ENCODE measurements around the gene TMEM132D. TPM values are rescaled to one million over a fixed set of nuclear protein-coding genes. Genes with fewer than 3 reads are reported as not detected.

The TMEM132D gene
- total and polyA plus RNA-seq, 2 of the 4 experiments (the other 2 are of a cell fraction) = not detected

- Histone ChIP-seq H4K20me1 (ENCODE audit: insufficient read depth, low read length) (no peaks in the 10 kb centered on the region), H2AK9ac (replicated peaks; ENCODE audit: low read depth, low read length, poor library complexity) (no peak overlapping the region), H3K27ac (ENCODE audit: insufficient read depth, low read length) (no peak overlapping the region), H2BK20ac (ENCODE audit: low read depth, low read length) (no peak overlapping the region), H2AK5ac (ENCODE audit: low read depth, low read length) (no peak overlapping the region), H3K36me3 (ENCODE audit: control insufficient read depth, insufficient read depth, low read length) (no peaks in the 10 kb centered on the region), H3K27me3 (ENCODE audit: control insufficient read depth, insufficient read depth, low read length) (no peaks in the 10 kb centered on the region), H3K14ac (replicated peaks; ENCODE audit: low read depth, low read length) (no peak overlapping the region), H3K4ac (ENCODE audit: low read depth, low read length) (no peak overlapping the region), H3K18ac (ENCODE audit: low read depth, low read length) (no peak overlapping the region), H2BK15ac (ENCODE audit: low read depth, low read length) (no peak overlapping the region), H2BK120ac (ENCODE audit: low read depth, low read length) (no peak overlapping the region), H3K4me3 (ENCODE audit: insufficient read depth, low read depth, low read length) (no peak overlapping the region), H4K8ac (ENCODE audit: low read depth in 2 of 2, low read length in 2 of 2) (no peak overlapping the region), H2BK5ac (ENCODE audit: low read depth, low read length, poor library complexity, severe bottlenecking) (no peak overlapping the region), H2AFZ (replicated peaks; ENCODE audit: low read length, poor library complexity) (no peak overlapping the region), H3K56ac (ENCODE audit: extremely low read depth, insufficient read depth, low read length) (no peak overlapping the region), H3K9me1 (ENCODE audit: insufficient read depth, low read length) (no peaks in the 10 kb centered on the region), H3K4me2 (ENCODE audit: low read depth, low read length) (no peak overlapping the region), H4K91ac (ENCODE audit: insufficient read depth, low read depth, low read length) (no peak overlapping the region), H3K23ac (ENCODE audit: low read depth, low read length) (no peak overlapping the region), H3K9ac (ENCODE audit: low read depth, low read length) (no peak overlapping the region), H3K4me1 (ENCODE audit: control insufficient read depth, insufficient read depth, low read length) (no peaks in the 10 kb centered on the region), H4K5ac (ENCODE audit: low read depth, low read length) (no peak overlapping the region), H3K79me1 (ENCODE audit: low read depth in 1 of 2, low read length in 2 of 2) (no peaks in the 10 kb centered on the region), H3K9me3 (ENCODE audit: control insufficient read depth, insufficient read depth, low read length) (peaks cover 8% of the 10 kb centered on the region)
- ATAC-seq (ENCODE audit: low read depth) (no peak), DNase-seq (no peak)
- WGBS, 2 experiments (ENCODE audit: extremely low coverage in 2 of 2, insufficient read length in 1 of 2) = no CpG with 5 or more reads among the region's 1 CpG
- ChIA-PET CTCF (interaction anchor here (1.2 kb wide), 1 partner anchor 11 kb away, joined by 3 read pairs; no protein-coding TSS in a partner anchor), POLR2A (ENCODE audit: unreplicated experiment) (no interaction called here)
- dilution Hi-C loops (cut with HindIII; ENCODE audit: low sequenced_read_pairs, unreplicated experiment) = no loop called here
- intact Hi-C loops (cut with micrococcal nuclease) = no loop called here
- BruUV-seq (replicated peaks) = no TSS peak
- TF ChIP-seq USF2 (IDR thresholded peaks at IDR 0.05; ENCODE audit: low read depth, low read length) = no peak
- TF ChIP-seq POLR2A (IDR thresholded peaks at IDR 0.05; ENCODE audit: low read depth, low read length) = no peak
- TF ChIP-seq NFE2L2 (IDR thresholded peaks at IDR 0.05; ENCODE audit: low read depth, low read length) = no peak
- TF ChIP-seq, protein P1, sequence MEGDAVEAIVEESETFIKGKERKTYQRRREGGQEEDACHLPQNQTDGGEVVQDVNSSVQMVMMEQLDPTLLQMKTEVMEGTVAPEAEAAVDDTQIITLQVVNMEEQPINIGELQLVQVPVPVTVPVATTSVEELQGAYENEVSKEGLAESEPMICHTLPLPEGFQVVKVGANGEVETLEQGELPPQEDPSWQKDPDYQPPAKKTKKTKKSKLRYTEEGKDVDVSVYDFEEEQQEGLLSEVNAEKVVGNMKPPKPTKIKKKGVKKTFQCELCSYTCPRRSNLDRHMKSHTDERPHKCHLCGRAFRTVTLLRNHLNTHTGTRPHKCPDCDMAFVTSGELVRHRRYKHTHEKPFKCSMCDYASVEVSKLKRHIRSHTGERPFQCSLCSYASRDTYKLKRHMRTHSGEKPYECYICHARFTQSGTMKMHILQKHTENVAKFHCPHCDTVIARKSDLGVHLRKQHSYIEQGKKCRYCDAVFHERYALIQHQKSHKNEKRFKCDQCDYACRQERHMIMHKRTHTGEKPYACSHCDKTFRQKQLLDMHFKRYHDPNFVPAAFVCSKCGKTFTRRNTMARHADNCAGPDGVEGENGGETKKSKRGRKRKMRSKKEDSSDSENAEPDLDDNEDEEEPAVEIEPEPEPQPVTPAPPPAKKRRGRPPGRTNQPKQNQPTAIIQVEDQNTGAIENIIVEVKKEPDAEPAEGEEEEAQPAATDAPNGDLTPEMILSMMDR (conservative IDR thresholded peaks at IDR 0.05; ENCODE audit: low read depth, low read length) = no peak
- TF ChIP-seq BHLHE40 (IDR thresholded peaks at IDR 0.05; ENCODE audit: low read depth, low read length) = no peak
- TF ChIP-seq RFX5 (IDR thresholded peaks at IDR 0.05; ENCODE audit: low read depth, low read length) = no peak
- no peak for TF ChIP-seq RAD21 (IDR thresholded peaks at IDR 0.05; ENCODE audit: low read length)
- TF ChIP-seq RCOR1 (IDR thresholded peaks at IDR 0.05; ENCODE audit: insufficient replicate concordance, low read length) = no peak
- no peak for TF ChIP-seq MXI1 (IDR thresholded peaks at IDR 0.05; ENCODE audit: borderline replicate concordance, low read depth, low read length)
- no peak for TF ChIP-seq FOS (IDR thresholded peaks at IDR 0.05; ENCODE audit: low read depth, low read length)
- TF ChIP-seq MAFK (IDR thresholded peaks at IDR 0.05; ENCODE audit: low read depth, low read length) = no peak
- no peak for TF ChIP-seq SMC3 (IDR thresholded peaks at IDR 0.05; ENCODE audit: low read depth, low read length)
- TF ChIP-seq MAZ (IDR thresholded peaks at IDR 0.05; ENCODE audit: borderline replicate concordance, low read depth, low read length) = no peak
- in situ Hi-C loops (cut with MboI; ENCODE audit: low sequenced_read_pairs) = no loop called here
Measured at GRCh38 chr12:129520739-129521138, 383.1 kb downstream of the TMEM132D start.
